ENCODE data around the gene JAM2. TPM values are rescaled to one million over a fixed set of nuclear protein-coding genes. Genes with fewer than 3 reads are reported as not detected.
A peak's percentile ranks its signal among the peaks of the same experiment; 100 is the strongest.

JAM2 gene
- total RNA-seq, 1 donor from 2014 or later = 2.0 TPM

DNA sequence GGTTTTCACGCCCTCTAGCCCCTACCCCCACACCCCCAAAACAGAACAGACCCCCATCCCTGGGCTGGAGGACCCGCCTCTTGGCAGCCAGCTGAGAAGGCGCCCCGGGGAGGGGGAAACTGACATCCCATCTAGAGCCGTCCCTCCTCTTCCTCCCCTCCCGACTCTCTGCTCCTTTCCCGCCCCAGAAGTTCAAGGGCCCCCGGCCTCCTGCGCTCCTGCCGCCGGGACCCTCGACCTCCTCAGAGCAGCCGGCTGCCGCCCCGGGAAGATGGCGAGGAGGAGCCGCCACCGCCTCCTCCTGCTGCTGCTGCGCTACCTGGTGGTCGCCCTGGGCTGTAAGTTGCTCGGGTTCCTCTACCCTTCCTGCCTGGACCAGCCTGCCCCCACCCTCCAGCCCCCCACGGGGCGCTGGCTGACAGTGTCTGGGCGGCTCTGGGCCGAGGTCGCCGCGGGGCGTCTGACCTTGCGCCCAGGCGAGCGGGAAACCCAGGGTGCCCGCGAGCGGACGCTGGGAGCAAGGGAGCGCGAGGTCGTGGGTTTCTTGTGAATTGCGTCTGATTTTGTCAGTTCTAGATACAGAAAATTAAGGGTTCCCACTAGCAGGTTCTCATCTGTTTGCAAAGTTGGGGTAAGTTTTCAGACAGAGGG is 618 bp downstream of the JAM2 start:
- ChIA-PET POLR2A (interaction anchor here (1.5 kb wide), 1 partner anchor 95 kb away, joined by 4 read pairs; the partner anchor contains the start of genes ATP5PF and GABPA), CTCF (interaction anchor here (0.8 to 4.0 kb wide), 3 partner anchors 28 to 104 kb away, joined by 3 to 30 read pairs (median 4); partner anchors contain the start of gene MRPL39)
- H3K27ac Mint-ChIP-seq = peak overlapping the region; percentile 63
- TF ChIP-seq, protein P1, sequence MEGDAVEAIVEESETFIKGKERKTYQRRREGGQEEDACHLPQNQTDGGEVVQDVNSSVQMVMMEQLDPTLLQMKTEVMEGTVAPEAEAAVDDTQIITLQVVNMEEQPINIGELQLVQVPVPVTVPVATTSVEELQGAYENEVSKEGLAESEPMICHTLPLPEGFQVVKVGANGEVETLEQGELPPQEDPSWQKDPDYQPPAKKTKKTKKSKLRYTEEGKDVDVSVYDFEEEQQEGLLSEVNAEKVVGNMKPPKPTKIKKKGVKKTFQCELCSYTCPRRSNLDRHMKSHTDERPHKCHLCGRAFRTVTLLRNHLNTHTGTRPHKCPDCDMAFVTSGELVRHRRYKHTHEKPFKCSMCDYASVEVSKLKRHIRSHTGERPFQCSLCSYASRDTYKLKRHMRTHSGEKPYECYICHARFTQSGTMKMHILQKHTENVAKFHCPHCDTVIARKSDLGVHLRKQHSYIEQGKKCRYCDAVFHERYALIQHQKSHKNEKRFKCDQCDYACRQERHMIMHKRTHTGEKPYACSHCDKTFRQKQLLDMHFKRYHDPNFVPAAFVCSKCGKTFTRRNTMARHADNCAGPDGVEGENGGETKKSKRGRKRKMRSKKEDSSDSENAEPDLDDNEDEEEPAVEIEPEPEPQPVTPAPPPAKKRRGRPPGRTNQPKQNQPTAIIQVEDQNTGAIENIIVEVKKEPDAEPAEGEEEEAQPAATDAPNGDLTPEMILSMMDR (IDR thresholded peaks at IDR 0.05) = peak; percentile 16
- H3K4me3 Mint-ChIP-seq = peak overlapping the region; percentile 75
- peaks cover 17% of the 10 kb centered on the region for H3K4me1 Mint-ChIP-seq
- no peaks in the 10 kb centered on the region for H3K9me3 Mint-ChIP-seq
- no peaks in the 10 kb centered on the region for H3K36me3 Mint-ChIP-seq (ENCODE audit: low read depth)
- intact Hi-C loops (cut with micrococcal nuclease) = loop anchor here (1.0 kb wide), 4 partner anchors 31 to 218 kb away; partner anchors contain the start of genes ATP5PF and GABPA
- ATAC-seq (ENCODE audit: low read depth) (peak; percentile 88), DNase-seq (peak; percentile 55)
- H3K27me3 Mint-ChIP-seq = peaks cover 4% of the 10 kb centered on the region

DNA sequence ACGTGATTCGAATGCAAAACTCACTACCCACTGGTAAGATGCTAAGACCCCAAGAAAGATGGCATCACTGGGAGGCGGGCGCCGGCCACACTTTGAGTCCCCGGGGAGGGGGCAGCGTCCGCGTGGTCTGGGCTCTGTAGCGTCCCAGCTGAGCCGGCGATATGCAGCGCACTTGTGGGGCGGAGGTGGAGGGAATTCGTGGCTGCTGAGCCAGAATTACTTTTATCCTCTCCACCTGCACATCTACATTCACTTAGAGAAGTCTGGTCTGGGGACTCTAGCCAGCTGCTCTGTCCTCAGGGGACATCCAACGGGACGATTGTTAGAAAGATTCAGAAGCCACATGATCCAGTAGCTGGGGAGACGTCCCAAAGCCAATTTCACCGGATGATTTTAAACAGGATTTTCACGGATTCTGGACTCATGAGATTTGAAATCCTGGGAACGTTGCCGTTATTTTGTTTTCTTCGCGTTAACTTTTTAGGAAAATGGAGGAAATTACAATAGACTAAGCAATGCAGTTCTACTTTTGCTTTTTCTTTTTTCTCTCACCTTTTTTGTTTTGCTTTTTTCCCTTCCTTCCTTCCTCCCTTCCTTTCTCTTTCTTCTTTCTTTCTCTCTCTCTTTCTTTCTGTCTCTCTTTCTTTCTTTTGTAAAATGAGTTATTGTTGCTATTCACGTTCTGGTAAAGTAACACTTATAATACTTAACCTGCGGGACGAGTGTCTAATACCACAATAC is 1.3 kb downstream of the JAM2 start:
- ChIA-PET POLR2A (no interaction called here), CTCF (interaction anchor here (0.8 to 4.0 kb wide), 2 partner anchors 33 to 103 kb away, joined by 3 to 30 read pairs; partner anchors contain the start of gene MRPL39)
- peak overlapping the region; percentile 8 for H3K27ac Mint-ChIP-seq
- ATAC-seq (ENCODE audit: low read depth) (no peak), DNase-seq (peak; percentile 20)
- TF ChIP-seq, protein P1 (IDR thresholded peaks at IDR 0.05) = no peak
- H3K4me3 Mint-ChIP-seq = peak overlapping the region; percentile 75
- peaks cover 3% of the 10 kb centered on the region for H3K27me3 Mint-ChIP-seq
- no peaks in the 10 kb centered on the region for H3K9me3 Mint-ChIP-seq
- intact Hi-C loops (cut with micrococcal nuclease) = no loop called here
- H3K4me1 Mint-ChIP-seq = peaks cover 17% of the 10 kb centered on the region
- H3K36me3 Mint-ChIP-seq (ENCODE audit: low read depth) = no peaks in the 10 kb centered on the region

DNA sequence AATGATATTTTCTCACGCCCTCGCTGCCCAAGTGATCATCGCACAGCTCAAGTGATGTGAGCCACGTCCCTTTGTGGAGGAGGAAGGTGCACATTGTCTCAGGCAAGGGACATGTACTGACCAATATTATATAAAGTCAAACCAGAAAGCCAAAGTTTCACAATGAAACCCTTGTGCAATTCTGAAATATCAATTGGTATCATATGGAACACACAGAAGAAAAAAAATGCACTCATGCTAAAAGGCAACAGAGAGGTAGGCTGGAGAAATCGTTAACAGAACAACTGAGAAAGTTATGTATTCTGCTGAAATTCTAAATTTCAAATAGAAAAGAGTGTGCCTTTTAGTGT is 1.9 kb downstream of the JAM2 start:
- ATAC-seq (ENCODE audit: low read depth) (no peak), DNase-seq (no peak)
- intact Hi-C loops (cut with micrococcal nuclease) = no loop called here
- ChIA-PET CTCF (interaction anchor here (4.0 kb wide), 1 partner anchor 33 kb away, joined by 30 read pairs; the partner anchor contains the start of gene MRPL39), POLR2A (no interaction called here)
- Mint-ChIP-seq H3K36me3 (ENCODE audit: low read depth) (no peaks in the 10 kb centered on the region), H3K4me1 (peaks cover 17% of the 10 kb centered on the region), H3K27ac (no peak overlapping the region), H3K27me3 (no peaks in the 10 kb centered on the region), H3K4me3 (peak overlapping the region; percentile 75), H3K9me3 (no peaks in the 10 kb centered on the region)
- TF ChIP-seq, protein P1 (IDR thresholded peaks at IDR 0.05) = no peak

DNA sequence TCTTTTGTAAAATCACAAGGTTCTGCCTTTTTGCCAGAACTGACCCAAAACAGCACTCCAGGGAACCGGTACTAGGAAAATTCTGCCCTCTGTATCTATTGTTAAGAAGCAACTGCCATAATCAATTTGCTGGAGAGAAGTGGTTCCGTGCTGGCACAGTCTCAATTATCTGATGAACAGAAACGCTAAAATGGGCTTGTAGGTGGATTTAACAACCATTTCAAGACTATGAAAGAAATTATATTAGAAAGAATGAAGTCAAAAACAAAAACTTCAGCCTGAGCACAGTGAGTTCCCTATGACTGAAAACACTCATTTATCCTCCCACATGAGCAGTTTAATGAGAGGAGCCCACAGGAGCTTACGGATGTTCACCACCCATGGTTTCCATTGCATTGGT is 4.4 kb downstream of the JAM2 start:
- no peak overlapping the region for H3K4me3 Mint-ChIP-seq
- POLR2A ChIA-PET = no interaction called here
- CTCF ChIA-PET = no interaction called here

More for the DNA sequence above, 4.4 kb downstream of the JAM2 start:
- ATAC-seq (ENCODE audit: low read depth) = no peak
- no peak for DNase-seq
- Mint-ChIP-seq H3K27ac (no peak overlapping the region), H3K27me3 (no peaks in the 10 kb centered on the region), H3K4me1 (peaks cover 29% of the 10 kb centered on the region), H3K9me3 (no peaks in the 10 kb centered on the region), H3K36me3 (ENCODE audit: low read depth) (no peaks in the 10 kb centered on the region)
- TF ChIP-seq, protein P1 (IDR thresholded peaks at IDR 0.05) = no peak
- intact Hi-C loops (cut with micrococcal nuclease) = no loop called here
